ENCODE results near the gene OSBPL6.
"Not testable (repeated sequence)": the region's sequence is repeated elsewhere in the genome, so short reads cannot be mapped to it uniquely, and the experiment has no call there.

Gene OSBPL6

DNA sequence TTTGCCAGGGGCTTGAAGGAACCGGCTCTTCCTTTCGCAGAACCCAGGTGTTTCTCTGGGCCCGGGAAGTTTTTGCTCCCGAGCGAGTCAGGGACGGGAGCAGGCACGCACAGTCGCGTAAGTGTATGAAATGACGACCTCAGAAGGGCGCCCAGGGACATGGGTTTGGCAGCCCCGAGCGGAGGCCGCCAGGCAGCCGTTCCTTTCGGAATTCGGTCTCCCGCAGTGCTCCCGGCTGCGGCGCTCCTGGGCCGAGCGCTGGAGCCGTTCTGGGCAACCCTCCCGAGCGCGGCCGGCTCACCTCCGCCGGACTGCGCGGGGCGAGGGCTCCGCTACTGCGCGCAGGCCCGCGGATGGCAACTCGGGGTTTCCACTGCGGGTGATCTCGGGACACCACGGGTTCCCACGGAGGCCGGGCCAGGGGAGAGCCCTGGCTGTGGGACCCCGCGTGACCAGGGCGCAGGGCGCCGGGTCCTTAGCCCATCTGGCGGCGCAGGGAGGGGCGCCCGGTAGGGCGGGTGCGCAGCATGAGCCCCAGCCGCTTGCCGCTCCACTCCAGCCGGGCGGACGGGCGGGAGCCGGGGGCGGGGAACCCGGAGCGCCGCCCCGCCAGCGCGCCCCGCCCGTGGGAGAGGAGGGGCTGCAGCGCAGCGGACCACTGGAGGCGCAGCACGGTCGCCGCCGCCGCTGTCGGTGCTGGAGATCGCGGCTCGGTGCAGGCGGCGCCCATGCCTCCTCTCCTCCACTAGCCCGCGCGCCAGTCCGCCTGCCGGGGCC is at the start of gene OSBPL6:
TSS of gene OSBPL6 (plus strand) at position 690 of the 777 bp plus-strand sequence. CDS start 111,673 bp downstream, outside the sequence.
- DNase-seq (ENCODE audit: low spot score), result peak; percentile 37

DNA sequence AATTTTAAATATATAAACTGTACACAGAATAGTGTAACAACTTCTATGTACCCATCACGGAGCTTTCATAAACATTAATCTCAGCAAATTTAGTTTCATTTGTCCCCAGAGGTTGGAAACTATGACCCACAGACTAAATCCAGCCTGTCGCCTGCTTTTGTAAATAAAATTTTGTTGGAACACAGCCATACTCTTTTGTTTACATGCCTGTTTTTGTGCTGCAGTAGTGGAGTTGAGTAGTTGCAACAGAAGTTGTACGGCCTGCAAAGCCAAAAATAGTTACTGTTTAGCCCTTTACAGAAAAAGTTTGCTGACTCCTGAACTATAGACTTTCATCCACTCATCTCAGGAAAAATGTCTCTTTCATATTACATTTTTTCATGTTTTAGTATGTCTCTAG is 42.3 kb upstream of the OSBPL6 start:
- DNase-seq (ENCODE audit: low spot score), result no peak

DNA sequence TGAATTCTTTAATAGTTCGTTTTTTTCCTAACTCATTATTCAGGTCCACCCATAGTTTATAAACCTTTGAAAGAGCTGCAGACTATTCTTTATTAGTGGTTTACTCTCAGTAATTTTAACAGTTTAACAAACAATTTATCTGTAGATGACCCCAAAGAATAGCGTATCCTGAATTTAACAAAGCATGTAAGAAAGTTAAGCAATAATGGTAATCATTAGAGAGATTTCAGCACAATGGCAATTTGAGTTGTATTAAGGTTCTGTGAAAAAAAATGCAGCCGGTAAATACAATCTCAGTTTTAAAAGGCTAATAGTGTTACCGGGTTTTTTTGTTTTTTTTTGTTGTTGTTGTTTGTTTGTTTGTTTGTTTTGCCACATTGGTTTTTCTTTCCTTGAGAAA is 41.8 kb upstream of the OSBPL6 start:
- DNase-seq (ENCODE audit: low spot score), result no peak

DNA sequence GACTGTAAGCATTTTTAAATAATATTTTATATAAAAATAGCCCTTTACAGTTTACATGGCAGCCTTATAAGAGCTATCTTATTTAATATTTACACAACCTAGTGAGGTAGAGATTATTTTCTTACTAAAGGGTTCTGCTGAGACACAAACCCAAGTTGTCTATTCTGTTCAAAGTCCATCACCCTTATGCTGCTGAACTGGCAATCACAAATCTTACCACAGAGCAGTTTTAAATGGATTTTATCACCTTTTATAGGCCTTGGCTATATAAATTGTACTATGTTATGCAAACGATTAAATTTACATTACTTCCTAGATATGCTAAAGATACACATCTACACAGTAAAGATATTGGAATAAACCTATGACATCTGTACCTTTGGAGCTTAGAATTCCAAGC is 41.3 kb upstream of the OSBPL6 start:
- DNase-seq (ENCODE audit: low spot score), result no peak

DNA sequence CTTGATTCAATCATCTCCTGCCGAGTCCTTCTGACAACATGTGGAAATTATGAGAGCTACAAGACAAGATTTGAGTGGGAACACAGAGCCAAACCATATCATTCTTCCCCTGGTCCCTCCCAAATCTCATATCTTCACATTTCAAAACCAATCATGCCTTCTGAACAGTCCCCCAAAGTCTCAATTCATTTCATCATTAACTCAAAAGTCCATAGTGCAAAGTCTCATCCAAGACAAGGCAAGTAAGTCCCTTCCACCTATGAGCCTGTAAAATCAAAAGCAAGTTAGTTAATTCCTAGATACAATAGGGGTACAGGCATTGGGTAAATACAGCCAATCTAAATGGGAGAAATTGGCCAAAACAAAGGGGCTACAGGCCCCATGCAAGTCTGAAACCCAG is 40.4 kb upstream of the OSBPL6 start:
- not testable (repeated sequence) for DNase-seq (ENCODE audit: low spot score)

DNA sequence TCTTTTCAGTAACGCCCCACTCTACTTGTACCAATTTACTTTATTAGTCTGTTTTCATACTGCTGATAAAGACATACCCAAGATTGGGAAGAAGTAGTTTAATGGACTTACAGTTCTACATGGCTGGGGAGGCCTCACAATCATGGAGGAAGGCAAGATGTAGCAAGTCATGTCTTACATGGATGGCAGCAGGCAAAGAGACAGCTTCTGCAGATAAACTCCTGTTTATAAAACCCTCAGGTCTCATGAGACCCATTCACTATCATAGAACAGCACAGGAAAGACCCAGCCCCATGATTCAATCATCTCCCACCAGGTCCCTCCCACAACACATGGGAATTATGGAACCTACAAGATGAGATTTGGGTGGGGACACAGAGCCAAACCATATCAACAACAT is 38.8 kb upstream of the OSBPL6 start:
- DNase-seq (ENCODE audit: low spot score), result no peak

DNA sequence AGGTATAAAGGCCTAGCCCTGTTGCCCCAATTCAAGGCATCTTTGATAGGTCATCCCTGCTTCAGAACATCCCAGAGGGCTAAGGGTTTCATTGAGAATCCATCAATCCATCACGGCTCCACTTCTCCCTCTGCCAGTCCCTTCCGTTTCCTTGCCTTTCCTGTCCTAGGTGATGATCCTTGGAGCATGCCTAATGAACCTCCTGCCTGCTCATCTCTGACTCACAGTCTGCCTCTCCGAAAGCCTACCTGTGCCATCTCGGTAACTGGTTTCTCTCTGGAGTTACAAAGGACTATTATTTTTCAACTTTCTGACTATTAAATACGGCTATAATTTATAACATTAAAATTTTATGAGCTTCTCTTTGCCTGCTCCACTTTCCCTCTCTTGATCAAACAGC is 36.7 kb upstream of the OSBPL6 start:
- no peak for DNase-seq (ENCODE audit: low spot score)

DNA sequence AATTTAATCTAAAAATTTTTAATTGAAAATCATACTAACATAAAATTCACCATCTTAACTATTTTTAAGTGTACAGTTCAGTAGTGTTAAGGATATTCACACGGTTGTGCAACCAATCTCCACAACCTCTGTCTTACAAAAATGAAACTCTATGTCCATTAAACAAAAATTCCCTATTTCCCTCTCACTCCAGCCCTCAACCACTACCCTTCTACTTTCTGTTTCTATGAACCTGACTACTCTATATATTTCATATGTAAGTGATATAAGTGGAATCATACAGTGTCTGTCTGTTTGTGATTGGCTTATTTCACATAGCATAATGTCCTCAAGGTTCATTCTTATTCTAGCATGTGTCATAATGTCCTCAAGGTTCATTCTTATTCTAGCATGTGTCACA is 34.3 kb upstream of the OSBPL6 start:
- no peak for DNase-seq (ENCODE audit: low spot score)

DNA sequence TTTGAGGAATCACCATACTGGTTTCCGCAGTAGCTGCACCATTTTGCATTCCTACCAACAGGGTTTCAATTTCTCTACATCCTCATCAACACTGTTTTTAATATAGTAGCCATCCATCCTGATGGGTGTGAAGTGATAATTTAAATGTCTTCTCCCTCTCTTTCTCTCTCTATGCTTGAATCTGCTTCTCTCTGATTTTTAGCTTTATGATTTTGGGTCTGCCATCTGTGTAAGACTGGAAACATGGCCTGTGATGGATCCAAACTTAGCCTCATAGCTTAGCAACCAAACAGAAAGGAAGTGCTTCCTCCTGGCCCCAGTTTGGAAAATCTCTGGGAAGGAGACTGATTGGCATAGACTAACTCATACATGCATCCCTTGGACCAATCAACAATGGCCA is 33.7 kb upstream of the OSBPL6 start:
- DNase-seq (ENCODE audit: low spot score), result no peak

DNA sequence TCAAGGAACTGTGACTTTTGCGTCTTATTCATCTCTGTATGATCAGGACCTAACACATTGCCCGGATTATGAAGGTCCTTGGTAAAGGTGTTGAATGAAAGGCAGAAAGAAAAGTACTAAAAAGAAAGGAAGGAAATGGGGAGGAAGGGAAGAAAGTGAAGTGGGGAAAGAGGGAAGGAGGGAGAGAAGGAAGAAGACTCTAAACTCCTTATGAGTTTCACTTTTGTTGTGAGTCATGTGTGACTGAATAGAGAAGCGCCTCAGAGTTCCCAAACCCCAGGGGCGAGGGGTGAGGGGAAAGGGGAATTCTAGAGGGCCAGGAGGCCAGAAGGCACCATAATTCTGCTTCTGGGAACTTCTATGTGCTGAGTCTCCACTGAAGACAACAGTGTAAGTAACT is 30.9 kb upstream of the OSBPL6 start:
- DNase-seq (ENCODE audit: low spot score), result no peak

DNA sequence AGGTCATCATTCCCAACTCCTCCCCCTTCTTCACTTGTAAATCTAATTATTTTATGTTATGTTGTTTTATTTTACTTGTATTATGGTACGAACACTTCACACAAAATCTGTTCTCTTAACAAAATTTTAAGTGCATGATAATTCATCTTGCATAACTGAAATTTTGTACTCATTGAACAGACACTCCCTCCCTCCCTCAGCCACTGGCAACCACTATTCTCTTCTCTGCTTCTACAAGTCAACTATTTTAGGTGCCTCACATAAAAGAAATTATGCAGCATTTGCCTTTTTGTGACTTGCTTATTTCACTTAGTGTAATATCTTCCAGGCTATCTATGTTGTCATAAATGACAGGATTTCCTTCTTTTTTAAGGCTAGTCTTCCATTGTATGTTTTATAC is 30.4 kb upstream of the OSBPL6 start:
- DNase-seq (ENCODE audit: low spot score), result no peak

DNA sequence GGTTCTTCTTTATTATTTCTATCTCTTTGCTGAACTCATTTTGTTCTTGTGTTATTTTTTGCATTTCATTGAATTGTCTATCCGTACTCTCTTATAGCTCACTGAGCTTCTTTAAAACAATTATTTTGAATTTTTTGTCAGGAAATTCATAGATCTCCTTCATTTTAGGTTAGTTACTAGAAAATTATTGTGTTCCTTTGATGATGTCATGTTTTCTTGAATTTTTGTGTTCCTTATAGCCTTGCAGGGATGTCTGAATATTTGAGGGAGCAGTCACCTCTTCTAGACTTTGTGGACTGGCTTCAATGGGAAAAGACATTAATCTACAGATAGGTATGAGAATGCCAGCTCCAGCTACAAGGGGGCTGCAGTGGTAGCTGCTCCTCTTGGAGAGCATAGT is 20.7 kb upstream of the OSBPL6 start:
- DNase-seq (ENCODE audit: low spot score), result no peak

DNA sequence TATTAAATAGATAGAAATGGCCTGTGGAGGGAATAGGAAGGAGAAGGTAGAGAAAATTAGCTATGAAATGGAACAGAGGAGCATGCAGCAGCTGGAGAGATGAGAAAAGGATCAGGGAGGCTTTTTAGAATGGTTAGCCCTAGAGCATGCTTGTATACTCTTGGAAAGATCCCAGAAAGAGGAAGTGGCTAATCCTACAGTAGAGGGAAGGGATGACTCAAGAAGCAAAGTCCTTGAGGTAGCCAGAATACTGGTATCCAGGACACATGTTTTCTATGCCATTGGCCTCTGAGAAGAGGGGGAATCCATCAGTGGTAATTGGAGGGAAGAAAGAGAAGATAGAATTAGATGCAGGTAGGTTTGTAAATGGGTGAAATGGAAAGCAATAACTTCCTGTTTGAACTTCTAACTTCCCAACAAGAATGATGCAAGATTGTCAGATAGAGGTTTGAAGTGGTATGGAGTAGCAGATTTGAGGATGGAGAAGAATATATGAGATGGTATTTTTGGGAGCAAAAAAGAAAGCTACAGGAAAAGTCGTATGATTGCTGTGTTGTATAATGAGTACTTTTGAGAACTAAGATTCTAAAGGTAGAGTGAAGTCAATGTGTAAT is 17.1 kb upstream of the OSBPL6 start:
- no peak for DNase-seq (ENCODE audit: low spot score)

DNA sequence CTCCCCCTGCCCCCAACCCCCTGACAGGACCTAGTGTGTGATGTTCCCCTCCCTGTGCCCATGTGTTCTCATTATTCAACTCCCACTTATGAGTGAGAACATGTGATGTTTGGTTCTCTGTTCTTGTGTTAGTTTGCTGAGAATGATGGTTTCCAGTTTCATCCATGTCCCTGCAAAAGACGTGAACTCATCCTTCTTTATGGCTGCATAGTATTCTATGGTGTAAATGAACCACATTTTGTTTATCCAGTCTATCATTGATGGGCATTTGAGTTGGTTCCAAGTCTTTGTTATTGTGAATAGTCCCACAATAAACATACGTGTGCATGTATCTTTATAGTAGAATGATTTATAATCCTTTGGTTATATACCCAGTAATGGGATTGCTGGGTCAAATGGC is 13.7 kb upstream of the OSBPL6 start:
- DNase-seq (ENCODE audit: low spot score), result not testable (repeated sequence)

DNA sequence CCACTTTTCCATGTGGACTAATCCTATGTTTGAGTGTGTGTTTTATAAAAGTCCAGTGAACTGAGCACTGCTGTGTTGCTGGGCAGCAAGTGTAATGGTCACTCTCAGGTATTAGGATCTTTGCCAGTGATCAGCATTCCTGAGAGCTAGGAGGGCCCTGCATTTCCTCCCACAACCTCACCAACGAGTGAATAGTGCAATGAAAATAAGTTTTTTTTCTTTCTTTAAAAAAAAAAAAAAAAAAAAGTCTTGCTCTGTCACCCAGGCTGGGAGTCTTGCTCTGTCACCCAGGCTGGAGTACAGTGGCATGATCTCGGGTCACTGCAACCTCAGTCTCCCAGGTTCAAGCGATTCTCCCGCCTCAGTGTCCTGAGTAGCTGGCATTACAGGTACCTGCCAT is 6.5 kb upstream of the OSBPL6 start:
- DNase-seq (ENCODE audit: low spot score), result no peak

DNA sequence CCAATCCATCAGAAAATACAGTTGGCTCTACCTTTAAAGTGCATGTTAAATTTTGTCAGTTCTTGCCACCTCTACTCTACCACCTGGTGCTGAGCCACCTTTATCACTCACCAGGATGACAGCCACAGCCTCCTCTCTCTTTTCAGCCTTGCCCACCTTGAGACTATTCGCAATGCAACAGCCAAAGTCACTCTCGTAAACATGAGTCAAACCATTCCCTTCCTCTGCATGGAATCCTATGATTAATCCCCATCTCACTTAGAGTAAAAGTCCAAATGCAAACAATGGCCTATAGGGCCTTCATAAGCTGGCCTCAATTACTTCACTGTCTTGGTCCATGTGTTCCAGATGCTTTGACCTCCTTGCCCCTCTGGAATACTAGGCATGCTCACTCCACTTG is 5.8 kb upstream of the OSBPL6 start:
- DNase-seq (ENCODE audit: low spot score), result no peak

DNA sequence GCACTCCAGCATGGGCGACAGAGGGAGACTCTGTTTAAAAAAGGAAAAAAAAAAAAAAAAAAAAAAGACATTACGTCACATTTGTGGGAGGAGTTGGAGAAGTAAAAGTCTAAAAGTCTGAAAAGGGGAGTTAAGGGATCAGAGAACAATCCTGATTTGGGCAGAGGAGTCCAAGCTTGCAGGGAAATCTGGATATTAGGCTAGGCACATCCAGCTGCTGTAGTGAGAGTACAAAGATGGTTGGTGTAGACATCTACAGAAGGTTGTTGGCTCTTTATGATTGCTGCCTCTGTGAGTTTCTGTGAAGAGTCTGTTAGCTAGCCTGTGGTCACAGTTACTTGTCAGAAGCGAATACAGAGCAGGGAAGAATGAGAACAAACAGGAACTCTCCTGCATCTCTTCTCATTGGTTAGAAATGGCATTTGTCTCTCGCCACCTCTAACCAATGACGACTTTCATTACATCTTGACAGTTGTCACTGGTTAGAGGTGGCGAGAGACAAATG is 3.3 kb upstream of the OSBPL6 start:
- peak; percentile 4 for DNase-seq (ENCODE audit: low spot score)

DNA sequence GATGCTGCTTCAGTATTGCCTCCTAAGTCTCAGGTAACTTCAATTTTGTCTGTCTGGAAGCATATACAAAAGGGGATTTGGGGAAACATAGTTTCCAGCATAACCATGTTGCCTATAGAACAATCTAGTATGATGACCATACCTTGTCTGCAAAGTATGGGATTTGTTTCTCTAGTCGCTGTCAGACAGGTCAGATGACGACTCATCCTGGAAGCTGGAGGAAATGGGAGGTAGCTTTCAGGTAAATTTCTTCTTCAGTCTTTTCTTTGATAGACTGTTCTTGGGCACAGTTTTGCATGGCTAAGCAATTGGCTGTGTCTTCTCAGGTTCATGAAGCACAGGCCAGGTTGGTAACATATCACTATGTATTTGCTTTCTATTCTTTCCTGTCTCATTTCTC is 2.8 kb upstream of the OSBPL6 start:
- no peak for DNase-seq (ENCODE audit: low spot score)

DNA sequence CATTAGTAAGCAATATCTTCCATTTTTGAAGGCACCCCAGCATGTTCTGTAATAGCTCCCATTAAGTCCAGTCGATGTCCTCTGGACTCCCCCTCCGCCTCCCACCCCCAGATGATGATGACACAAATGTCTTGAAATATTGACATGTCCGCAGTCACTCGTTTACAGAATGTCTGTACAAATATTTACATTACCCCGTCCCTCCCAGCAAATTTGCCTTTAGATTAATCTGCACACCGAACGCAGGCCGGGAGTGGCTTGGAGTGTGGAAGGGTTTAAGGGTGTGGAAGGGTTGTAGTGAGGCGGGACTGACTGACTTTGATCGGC is 853 bp upstream of the OSBPL6 start:
- no peak for DNase-seq (ENCODE audit: low spot score)

DNA sequence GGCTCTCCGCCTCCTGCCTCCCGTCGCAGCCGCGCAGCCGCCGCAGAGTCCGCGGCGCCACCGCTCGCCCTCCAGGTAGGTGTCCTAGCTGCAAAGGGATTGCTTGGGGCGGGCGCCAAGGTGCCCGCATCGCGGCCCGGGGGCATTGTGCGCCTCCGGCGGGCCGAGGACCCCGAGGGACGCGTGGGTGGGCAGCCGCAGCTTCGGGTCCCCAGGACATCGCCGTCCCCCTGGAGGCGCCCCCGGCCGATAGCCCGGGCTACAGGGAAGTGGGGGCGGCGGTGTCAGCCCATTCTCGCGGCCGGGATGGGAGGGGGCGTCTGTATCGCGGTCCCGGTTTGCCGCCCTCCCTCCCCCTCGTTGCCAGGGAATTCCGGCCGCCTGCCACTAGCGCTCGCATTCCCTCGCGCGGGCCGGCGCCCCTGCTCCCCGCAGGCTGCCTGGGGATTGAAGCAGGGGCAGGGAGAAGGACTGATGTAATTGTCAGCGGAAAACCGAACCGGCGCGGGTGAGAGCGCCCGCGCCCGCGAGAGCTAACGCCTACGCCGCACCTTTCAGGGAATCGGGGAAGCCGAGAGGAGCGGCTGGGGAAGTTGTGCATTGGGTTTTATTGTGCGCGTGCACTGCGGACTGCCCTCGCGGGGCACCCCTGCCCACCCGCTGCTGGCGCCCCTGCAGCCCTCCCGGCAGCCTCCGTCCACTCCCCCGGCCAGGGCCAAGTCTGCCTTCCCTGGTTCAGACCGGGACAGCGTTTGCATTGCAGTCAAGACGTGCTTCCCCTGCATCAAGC is 483 bp downstream of the OSBPL6 start:
- no peak for DNase-seq (ENCODE audit: low spot score)

DNA sequence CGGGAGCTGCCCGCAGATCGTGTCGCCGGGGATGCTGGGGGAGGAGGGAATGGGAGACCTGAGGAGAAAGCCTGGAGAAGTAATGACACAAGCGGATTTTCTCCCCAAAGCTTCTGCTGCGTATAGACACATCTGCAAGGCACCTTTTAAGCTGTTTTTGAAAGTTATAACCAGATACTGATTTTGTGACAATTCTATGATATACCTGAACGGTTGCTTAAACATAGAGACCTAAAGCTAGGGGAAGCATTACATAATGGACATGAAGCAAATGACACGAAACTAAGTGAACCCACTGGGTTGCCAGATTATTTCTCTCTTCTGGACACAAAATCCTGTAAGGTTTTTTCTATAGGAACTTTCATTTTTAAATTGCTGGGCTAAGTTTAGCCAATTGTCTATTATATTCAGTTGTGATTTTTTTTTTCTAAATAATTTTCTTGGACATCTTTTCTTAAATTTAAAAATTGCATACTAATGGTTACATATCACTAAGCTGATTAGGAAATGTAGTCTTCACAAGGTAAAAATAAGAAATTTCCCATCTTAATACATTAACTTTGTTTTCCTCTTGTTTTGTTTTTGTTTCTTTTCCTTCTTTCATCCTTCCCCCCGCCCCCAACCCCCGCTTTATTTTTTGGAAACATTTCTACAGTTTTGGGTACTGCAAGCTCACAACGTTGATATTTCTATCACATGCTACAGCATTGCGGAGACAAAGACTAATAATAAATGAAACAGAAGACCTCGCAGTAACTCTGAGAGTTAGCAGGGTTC is 1.3 kb downstream of the OSBPL6 start:
- DNase-seq (ENCODE audit: low spot score), result no peak

DNA sequence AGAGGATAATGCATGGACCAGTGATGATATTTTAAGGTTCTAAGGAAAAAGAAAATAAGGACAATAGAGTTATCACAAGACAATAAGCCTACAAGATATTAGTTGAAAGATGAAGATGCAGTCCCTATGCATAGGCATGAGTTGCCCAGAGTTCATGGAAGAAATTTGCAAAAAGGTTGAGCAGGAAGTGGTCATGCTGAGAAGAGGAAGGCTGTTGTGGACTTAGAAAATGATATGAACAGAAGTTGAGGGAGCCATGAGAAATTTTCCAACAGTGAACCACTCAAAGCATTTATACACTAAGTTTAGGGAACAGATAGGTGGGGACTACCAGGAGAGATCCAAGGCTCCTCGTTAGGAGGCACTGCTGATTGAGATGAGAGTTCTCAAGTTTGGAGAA is 3.5 kb downstream of the OSBPL6 start:
- DNase-seq (ENCODE audit: low spot score), result no peak
